HCT116 (cell line): ENCODE data around the gene HOXC4. TPM values are rescaled to one million over a fixed set of nuclear protein-coding genes. Genes with fewer than 3 reads are reported as not detected.

Experiments
- ATAC-seq: fragments of 200-7000 bp; cut with Tn5 transposase; 2 replicates; pipeline ENCODE4 v1.9.1; 2020; ENCODE audit warnings: mild to moderate bottlenecking, moderate library complexity
- BruUV-seq: library from RNA; stranded (reverse); fragments of 400-500 nt; replicated peaks from 2 replicates; lab custom pipeline; 2021; lab: Mats Ljungman, UMichigan
- CTCF ChIA-PET: fragments of 300-600 bp; sonication (Branson Sonifier 250); formaldehyde crosslinking; loops from one replicate; lab custom pipeline; 2021; ENCODE audit warnings: antibody characterized with exemption; lab: Charles Lee
- POLR2A ChIA-PET: fragments of 300-600, 350-600 bp; sonication (Branson Sonifier 250); formaldehyde crosslinking; loops from one replicate; lab custom pipeline; 2021; ENCODE audit warnings: antibody characterized with exemption; lab: Charles Lee
- RAD21 ChIA-PET, 2 experiments: fragments of 300-600 bp; sonication (Branson Sonifier 250); formaldehyde crosslinking; loops; one replicate each; lab custom pipeline; 2023; ENCODE audit warnings: low total read pairs in 2 of 2; ENCODE audit not compliant: uncharacterized antibody in 2 of 2, unreplicated experiment in 2 of 2, low non-redundant PET in 1 of 2; lab: Charles Lee
- DNase-seq: peaks from one replicate; pipeline ENCODE4 v3.0.0-alpha.2; 2010; ENCODE audit warnings: low read depth, low spot score
- H2AFZ ChIP-seq: fragments of 200-600 bp; shearing (Covaris generic), sonication (generic); 2 replicates; pipeline ENCODE4 v1.6.1; 2017; ENCODE audit warnings: low read depth, mixed run types, mixed read lengths, antibody characterized with exemption, low read length; ENCODE audit not compliant: poor library complexity, severe bottlenecking
- H3K27ac ChIP-seq: 2 replicates; pipeline ENCODE4 v1.5.1; 2012; ENCODE audit warnings: low read depth, low read length
- H3K27me3 ChIP-seq: fragments of 200-600 bp; sonication (generic); 2 replicates; pipeline ENCODE4 v1.6.1; 2016; ENCODE audit warnings: mixed run types, low read length, mixed read lengths; ENCODE audit not compliant: insufficient read depth
- H3K36me3 ChIP-seq, 2 experiments: fragments of 200-500 bp in 1 of 2; fragments of 200-600 bp in 1 of 2; sonication (Bioruptor generic) in 1 of 2; sonication (generic) in 1 of 2; 2 replicates each; pipeline versions ENCODE4 v1.5.1 to v1.6.1; 2014 to 2016; ENCODE audit warnings: low read length in 2 of 2, inconsistent platforms in 1 of 2, mixed read lengths in 1 of 2, mixed run types in 1 of 2; ENCODE audit not compliant: insufficient read depth in 2 of 2, control insufficient read depth in 1 of 2
- H3K4me1 ChIP-seq, 2 experiments: fragments of 200-600 bp in 1 of 2; sonication (generic) in 1 of 2; 2 replicates each; pipeline versions ENCODE4 v1.5.1 to v1.6.1; 2012 to 2017; ENCODE audit warnings: low read length in 2 of 2, inconsistent platforms in 1 of 2, mild to moderate bottlenecking in 1 of 2, mixed read lengths in 1 of 2, mixed run types in 1 of 2, moderate library complexity in 1 of 2; ENCODE audit not compliant: insufficient read depth in 2 of 2, control insufficient read depth in 1 of 2
- H3K4me2 ChIP-seq: fragments of 200-600 bp; sonication (generic); 2 replicates; pipeline ENCODE4 v1.6.1; 2017; ENCODE audit warnings: mixed run types, low read length, mixed read lengths
- H3K4me3 ChIP-seq, 2 experiments: fragments of 200-600 bp in 1 of 2; sonication (generic) in 1 of 2; replicated peaks in 1 of 2; 2 replicates each; pipeline ENCODE4 v1.5.1; 2011 to 2016; ENCODE audit warnings: low read length in 2 of 2, control low read depth in 1 of 2, low read depth in 1 of 2, mild to moderate bottlenecking in 1 of 2, mixed read lengths in 1 of 2, mixed run types in 1 of 2
- H3K79me2 ChIP-seq: fragments of 200-600 bp; sonication (generic); 2 replicates; pipeline ENCODE4 v1.6.1; 2017; ENCODE audit warnings: mild to moderate bottlenecking, mixed run types, low read length, moderate library complexity, mixed read lengths; ENCODE audit not compliant: insufficient read depth
- H3K9ac ChIP-seq: fragments of 200-600 bp; sonication (generic); 2 replicates; pipeline ENCODE4 v1.6.1; 2016; ENCODE audit warnings: low read length, mixed read lengths
- H3K9me2 ChIP-seq: fragments of 200-600 bp; sonication (generic), shearing (Covaris generic); 2 replicates; pipeline ENCODE4 v1.6.1; 2017; ENCODE audit warnings: mixed run types, mild to moderate bottlenecking, moderate library complexity; ENCODE audit not compliant: insufficient read depth
- H3K9me3 ChIP-seq, 2 experiments: fragments of 200-500 bp in 1 of 2; fragments of 200-600 bp in 1 of 2; sonication (Bioruptor generic) in 1 of 2; sonication (generic) in 1 of 2; 2 replicates each; pipeline ENCODE4 v1.6.1; 2014 to 2017; ENCODE audit warnings: low read length in 2 of 2, mixed read lengths in 2 of 2, inconsistent platforms in 1 of 2, low read depth in 1 of 2, mild to moderate bottlenecking in 1 of 2, mixed run types in 1 of 2, moderate library complexity in 1 of 2; ENCODE audit not compliant: control insufficient read depth in 1 of 2, insufficient read depth in 1 of 2
- H4K20me1 ChIP-seq: fragments of 200-600 bp; sonication (generic), shearing (Covaris generic); 2 replicates; pipeline ENCODE4 v1.6.1; 2017; ENCODE audit warnings: mixed run types, mild to moderate bottlenecking, moderate library complexity; ENCODE audit not compliant: insufficient read depth
- ATF3 ChIP-seq: IDR thresholded peaks from 2 replicates; pipeline ENCODE4 v1.6.1; 2012
- CEBPB ChIP-seq: IDR thresholded peaks from 2 replicates; pipeline ENCODE4 v1.6.1; 2012; ENCODE audit warnings: low read depth
- CTCF ChIP-seq, 3 experiments: fragments of 200-600 bp in 1 of 3; sonication (generic) in 1 of 3; IDR thresholded peaks in 2 of 3; conservative IDR thresholded peaks in 1 of 3; 2 replicates each; pipeline ENCODE4 v1.5.1; 2012 to 2017; ENCODE audit warnings: low read depth in 2 of 3, low read length in 2 of 3, antibody characterized with exemption in 1 of 3, borderline replicate concordance in 1 of 3, control low read depth in 1 of 3, mild to moderate bottlenecking in 1 of 3, mixed read lengths in 1 of 3, mixed run types in 1 of 3, moderate library complexity in 1 of 3; ENCODE audit not compliant: insufficient read depth in 1 of 3
- EGR1 ChIP-seq: IDR thresholded peaks from 2 replicates; pipeline ENCODE4 v1.6.1; 2012; ENCODE audit warnings: low read depth
- ELF1 ChIP-seq: IDR thresholded peaks from 2 replicates; pipeline ENCODE4 v1.6.1; 2012; ENCODE audit warnings: low read depth, borderline replicate concordance
- EZH2 ChIP-seq: fragments of 200-600 bp; sonication (generic); IDR thresholded peaks from 2 replicates; pipeline ENCODE4 v1.6.1; 2017; ENCODE audit warnings: antibody characterized with exemption, mixed run types
- EZH2phosphoT487 ChIP-seq: fragments of 200-600 bp; IDR thresholded peaks from 2 replicates; pipeline ENCODE4 v1.6.1; 2018; ENCODE audit warnings: antibody characterized with exemption, borderline replicate concordance
- JUND ChIP-seq: IDR thresholded peaks from 2 replicates; pipeline ENCODE4 v1.6.1; 2012
- MAX ChIP-seq: IDR thresholded peaks from 2 replicates; pipeline ENCODE4 v1.6.1; 2012
- POLR2A ChIP-seq: IDR thresholded peaks from 2 replicates; pipeline ENCODE4 v1.7.0; 2011; ENCODE audit warnings: borderline replicate concordance; ENCODE audit not compliant: insufficient read depth, insufficient read length; ENCODE audit errors: extremely low read depth
- POLR2AphosphoS5 ChIP-seq: IDR thresholded peaks from 2 replicates; pipeline ENCODE4 v1.6.1; 2011; ENCODE audit warnings: mild to moderate bottlenecking, low read depth, low read length, moderate library complexity
- RAD21 ChIP-seq: IDR thresholded peaks from 2 replicates; pipeline ENCODE4 v1.6.1; 2012; ENCODE audit warnings: low read depth, mild to moderate bottlenecking
- SIN3A ChIP-seq: IDR thresholded peaks from 2 replicates; pipeline ENCODE4 v1.6.1; 2012; ENCODE audit warnings: low read depth
- SP1 ChIP-seq: IDR thresholded peaks from 2 replicates; pipeline ENCODE4 v1.6.1; 2012; ENCODE audit warnings: low read depth
- TCF7L2 ChIP-seq: IDR thresholded peaks from 2 replicates; pipeline ENCODE4 v1.7.0; 2011; ENCODE audit warnings: borderline replicate concordance, inconsistent platforms; ENCODE audit not compliant: insufficient read depth, insufficient read length; ENCODE audit errors: extremely low read depth
- ZBTB33 ChIP-seq: IDR thresholded peaks from 2 replicates; pipeline ENCODE4 v1.6.1; 2011; ENCODE audit warnings: mild to moderate bottlenecking, low read length, moderate library complexity; ENCODE audit not compliant: insufficient replicate concordance; ENCODE audit errors: extremely low read depth
- ZNF274 ChIP-seq: fragments of 200-500 bp; sonication (Bioruptor generic); IDR thresholded peaks from 2 replicates; pipeline ENCODE4 v1.6.1; 2014; ENCODE audit warnings: mild to moderate bottlenecking, low read depth, low read length, inconsistent platforms
- intact Hi-C: fragments of 100-400 bp; cut with micrococcal nuclease; formaldehyde crosslinking; loops from 2 replicates; pipeline ENCODE4 v1.10.0; 2022
- total RNA-seq: library from RNA; stranded (reverse); gene quantifications from one replicate; pipeline ENCODE4 v1.2.1, GENCODE V29; 2021; ENCODE audit not compliant: unreplicated experiment

Gene HOXC4
- total RNA-seq, 1 experiment from 2014 or later: 1.5 TPM

GRCh38 chr12:54056110-54056509, 2.5 kb downstream of the HOXC4 start:
- ChIA-PET RAD21 (no interaction called here), CTCF (no interaction called here), POLR2A (no interaction called here)
- peaks cover 2% of the 10 kb centered on the region; the same call in 1 of the 2 replicates for H3K27me3 ChIP-seq
- DNase-seq (no peak), ATAC-seq (no peak)
- no peaks in the 10 kb centered on the region for H3K4me1 ChIP-seq
- no TSS peak for BruUV-seq
- H3K36me3 ChIP-seq: no peaks in the 10 kb centered on the region
- no peak overlapping the region for H3K4me2 ChIP-seq
- H2AFZ ChIP-seq: no peak overlapping the region
- H4K20me1 ChIP-seq: no peaks in the 10 kb centered on the region
- no peaks in the 10 kb centered on the region for H3K9me2 ChIP-seq
- intact Hi-C loops: no loop called here
- no peak for TF ChIP-seq RAD21
- no peak for TF ChIP-seq TCF7L2
- TF ChIP-seq CTCF (IDR thresholded peaks at IDR 0.05 in 2 of 3, conservative IDR thresholded peaks at IDR 0.05 in 1 of 3; ENCODE audit: borderline replicate concordance in 1 of 3, insufficient read depth in 1 of 3, low read depth in 2 of 3, low read length in 2 of 3): no peak
- no peak for TF ChIP-seq EZH2phosphoT487
- no peak for TF ChIP-seq EGR1
- TF ChIP-seq POLR2A: no peak
- TF ChIP-seq CEBPB: no peak
- no peak for TF ChIP-seq MAX
- TF ChIP-seq SP1: no peak
- no peak for TF ChIP-seq ATF3
- TF ChIP-seq ZBTB33: no peak
- no peak for TF ChIP-seq SIN3A
- no peak for TF ChIP-seq EZH2
- no peak for TF ChIP-seq ZNF274
- no peak for TF ChIP-seq JUND
- no peak for TF ChIP-seq ELF1
- no peak for TF ChIP-seq POLR2AphosphoS5
- no peak overlapping the region for H3K4me3 ChIP-seq
- no peak overlapping the region for H3K27ac ChIP-seq
- no peak overlapping the region for H3K9ac ChIP-seq
- no peaks in the 10 kb centered on the region for H3K79me2 ChIP-seq
- no peaks in the 10 kb centered on the region for H3K9me3 ChIP-seq
